PC-9 (cell line): Measurements from ENCODE around the gene SLC38A2. TPM values are rescaled to one million over a fixed set of nuclear protein-coding genes. Genes with fewer than 3 reads are reported as not detected.
A peak's percentile ranks its signal among the peaks of the same experiment; 100 is the strongest.

ENCODE experiments used
- BruUV-seq: library from RNA; stranded (reverse); fragments of 400-500 nt; replicated peaks from 2 replicates; lab custom pipeline; 2021; lab: Mats Ljungman, UMichigan
- CTCF ChIA-PET: fragments of 300-600 bp; sonication (Branson Sonifier 250); formaldehyde crosslinking; loops from one replicate; lab custom pipeline; 2022; ENCODE audit warnings: antibody characterized with exemption; lab: Charles Lee
- POLR2A ChIA-PET: fragments of 300-600 bp; sonication (Branson Sonifier 250); formaldehyde crosslinking; loops from one replicate; lab custom pipeline; 2022; ENCODE audit warnings: antibody characterized with exemption; ENCODE audit not compliant: unreplicated experiment; lab: Charles Lee
- DNase-seq, 2 experiments: peaks; one replicate each; pipeline versions ENCODE4 v3.0.0 to v3.0.0-alpha.2; 2015 to 2022; ENCODE audit warnings: mixed read lengths in 1 of 2
- H2AFZ ChIP-seq: fragments of 200-600 bp; sonication (generic); 2 replicates; pipeline ENCODE4 v1.8.1; 2017; ENCODE audit warnings: antibody characterized with exemption
- H3F3A ChIP-seq: fragments of 200-600 bp; sonication (generic); 2 replicates; pipeline ENCODE4 v1.8.1; 2017; ENCODE audit warnings: antibody characterized with exemption, mild to moderate bottlenecking, low read depth; ENCODE audit not compliant: insufficient read depth
- H3K27ac ChIP-seq: fragments of 200-600 bp; sonication (generic); 2 replicates; pipeline ENCODE4 v1.6.1; 2016; ENCODE audit warnings: mixed run types
- H3K27me3 ChIP-seq: fragments of 200-600 bp; sonication (generic); 2 replicates; pipeline ENCODE4 v1.6.1; 2016; ENCODE audit warnings: low read depth, mixed run types; ENCODE audit not compliant: insufficient read depth
- H3K36me3 ChIP-seq: fragments of 200-600 bp; sonication (generic); 2 replicates; pipeline ENCODE4 v1.6.1; 2016; ENCODE audit warnings: low read depth, mixed run types
- H3K4me1 ChIP-seq: fragments of 200-600 bp; sonication (generic); replicated peaks from 2 replicates; pipeline ENCODE4 v1.6.1; 2016; ENCODE audit warnings: mixed run types; ENCODE audit not compliant: insufficient read depth
- H3K4me2 ChIP-seq: fragments of 200-600 bp; sonication (generic); 2 replicates; pipeline ENCODE4 v1.6.1; 2017; ENCODE audit warnings: mixed run types
- H3K4me3 ChIP-seq: fragments of 200-600 bp; sonication (generic); 2 replicates; pipeline ENCODE4 v1.6.1; 2016; ENCODE audit warnings: mixed run types
- H3K79me2 ChIP-seq: fragments of 200-600 bp; sonication (generic); 2 replicates; pipeline ENCODE4 v1.6.1; 2017; ENCODE audit warnings: low read depth, mixed run types
- H3K9me2 ChIP-seq: fragments of 200-600 bp; sonication (generic); 2 replicates; pipeline ENCODE4 v1.8.1; 2017; ENCODE audit warnings: mild to moderate bottlenecking; ENCODE audit not compliant: insufficient read depth
- H3K9me3 ChIP-seq: fragments of 200-600 bp; sonication (generic); 2 replicates; pipeline ENCODE4 v1.8.1; 2016; ENCODE audit warnings: low read depth; ENCODE audit not compliant: insufficient read depth
- H4K20me1 ChIP-seq: fragments of 200-600 bp; sonication (generic); 2 replicates; pipeline ENCODE4 v1.8.1; 2017; ENCODE audit not compliant: insufficient read depth
- EZH2 ChIP-seq: fragments of 200-600 bp; sonication (generic); IDR thresholded peaks from 2 replicates; pipeline ENCODE4 v1.8.0; 2017; ENCODE audit warnings: antibody characterized with exemption, low read depth
- intact Hi-C: fragments of 100-400 bp; cut with micrococcal nuclease; formaldehyde crosslinking; loops from one replicate; pipeline ENCODE4 v1.10.0; 2022; ENCODE audit not compliant: unreplicated experiment
- total RNA-seq: library from RNA; stranded (reverse); gene quantifications from 2 replicates; pipeline ENCODE4 v1.2.3, GENCODE V29; 2021
- TF ChIP-seq, protein P1 (sequence below): fragments of 200-600 bp; sonication (generic); conservative IDR thresholded peaks from 2 replicates; pipeline ENCODE4 v1.6.1; 2017; ENCODE audit warnings: mixed run types, antibody characterized with exemption, mild to moderate bottlenecking, moderate library complexity

The SLC38A2 gene
- total RNA-seq, 1 experiment from 2014 or later: 322 TPM

DNA sequence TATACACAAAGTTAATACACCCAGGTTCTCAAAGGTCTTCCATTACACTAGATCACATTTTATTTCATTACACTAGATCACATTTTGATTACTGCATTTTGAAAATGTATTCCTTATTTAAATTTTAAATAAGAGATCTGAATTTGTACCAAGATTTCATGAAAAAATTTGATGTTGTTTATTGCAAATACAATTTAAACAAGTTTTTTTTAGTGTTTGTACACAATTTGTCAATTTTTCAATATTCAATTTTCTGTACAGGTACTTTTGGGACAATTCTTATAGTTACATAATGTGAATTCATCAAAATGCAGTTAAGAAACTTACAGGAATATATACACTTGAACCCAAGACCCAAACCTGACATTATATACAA, 14.3 kb downstream of the SLC38A2 start:
- no TSS peak for BruUV-seq
- peaks cover 42% of the 10 kb centered on the region for H3K36me3 ChIP-seq
- peaks cover 53% of the 10 kb centered on the region for H4K20me1 ChIP-seq
- no peaks in the 10 kb centered on the region for H3K27me3 ChIP-seq
- peak overlapping the region; percentile 10 for H3K27ac ChIP-seq
- H3K4me3 ChIP-seq: no peak overlapping the region
- no peak overlapping the region for H2AFZ ChIP-seq
- peaks cover 73% of the 10 kb centered on the region for H3F3A ChIP-seq
- H3K4me1 ChIP-seq: peaks cover 3% of the 10 kb centered on the region; the same call in 1 of the 2 replicates
- no peak for TF ChIP-seq EZH2
- TF ChIP-seq, protein P1, sequence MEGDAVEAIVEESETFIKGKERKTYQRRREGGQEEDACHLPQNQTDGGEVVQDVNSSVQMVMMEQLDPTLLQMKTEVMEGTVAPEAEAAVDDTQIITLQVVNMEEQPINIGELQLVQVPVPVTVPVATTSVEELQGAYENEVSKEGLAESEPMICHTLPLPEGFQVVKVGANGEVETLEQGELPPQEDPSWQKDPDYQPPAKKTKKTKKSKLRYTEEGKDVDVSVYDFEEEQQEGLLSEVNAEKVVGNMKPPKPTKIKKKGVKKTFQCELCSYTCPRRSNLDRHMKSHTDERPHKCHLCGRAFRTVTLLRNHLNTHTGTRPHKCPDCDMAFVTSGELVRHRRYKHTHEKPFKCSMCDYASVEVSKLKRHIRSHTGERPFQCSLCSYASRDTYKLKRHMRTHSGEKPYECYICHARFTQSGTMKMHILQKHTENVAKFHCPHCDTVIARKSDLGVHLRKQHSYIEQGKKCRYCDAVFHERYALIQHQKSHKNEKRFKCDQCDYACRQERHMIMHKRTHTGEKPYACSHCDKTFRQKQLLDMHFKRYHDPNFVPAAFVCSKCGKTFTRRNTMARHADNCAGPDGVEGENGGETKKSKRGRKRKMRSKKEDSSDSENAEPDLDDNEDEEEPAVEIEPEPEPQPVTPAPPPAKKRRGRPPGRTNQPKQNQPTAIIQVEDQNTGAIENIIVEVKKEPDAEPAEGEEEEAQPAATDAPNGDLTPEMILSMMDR: no peak
- ChIA-PET POLR2A (no interaction called here), CTCF (interaction anchor here (0.6 kb wide), 1 partner anchor 204 kb away, joined by 4 read pairs; no protein-coding TSS in a partner anchor)
- intact Hi-C loops: no loop called here
- H3K4me2 ChIP-seq: no peak overlapping the region
- no peak for DNase-seq
- no peaks in the 10 kb centered on the region for H3K9me3 ChIP-seq
- H3K9me2 ChIP-seq: no peaks in the 10 kb centered on the region
- H3K79me2 ChIP-seq: peaks cover 7% of the 10 kb centered on the region; the same call in 1 of the 2 replicates

- H4K20me1 ChIP-seq: peaks cover 46% of the 10 kb centered on the region
- no peaks in the 10 kb centered on the region for H3K9me3 ChIP-seq
- intact Hi-C loops: no loop called here
- no peaks in the 10 kb centered on the region for H3K27me3 ChIP-seq
- peaks cover under 1% of the 10 kb centered on the region; the same call in 1 of the 2 replicates for H3K79me2 ChIP-seq
- CTCF ChIA-PET: no interaction called here
- no peak overlapping the region for H3K4me3 ChIP-seq
- peaks cover 36% of the 10 kb centered on the region for H3K36me3 ChIP-seq
- POLR2A ChIA-PET: interaction anchor here (0.6 to 0.7 kb wide), 3 partner anchors 91 to 834 kb away, joined by 3 read pairs; no protein-coding TSS in a partner anchor
- TF ChIP-seq EZH2: no peak
- TF ChIP-seq, protein P1: no peak
- no peaks in the 10 kb centered on the region for H3K4me1 ChIP-seq
- H3K27ac ChIP-seq: peak overlapping the region; percentile 10
- BruUV-seq: no TSS peak
- no peak overlapping the region for H3K4me2 ChIP-seq
- H2AFZ ChIP-seq: no peak overlapping the region
- H3F3A ChIP-seq: peaks cover 67% of the 10 kb centered on the region
- no peaks in the 10 kb centered on the region for H3K9me2 ChIP-seq
- peak in 1 of 2 experiments; percentile 57 for DNase-seq
These were observed 14.9 kb downstream of the SLC38A2 start for GRCh38 chr12:46357438-46358324.

GRCh38 chr12:46356655-46357437, 15.7 kb downstream of the SLC38A2 start:
- no peaks in the 10 kb centered on the region for H3K79me2 ChIP-seq
- H3K4me3 ChIP-seq: no peak overlapping the region
- H3K9me2 ChIP-seq: no peaks in the 10 kb centered on the region
- peaks cover 38% of the 10 kb centered on the region for H4K20me1 ChIP-seq
- H3K27ac ChIP-seq: 0 out of 2 replicates have a peak overlapping the region, but pooled peaks have one; percentile 10
- no peak for TF ChIP-seq EZH2
- TF ChIP-seq, protein P1: no peak
- no peaks in the 10 kb centered on the region for H3K27me3 ChIP-seq
- DNase-seq: no peak
- no peaks in the 10 kb centered on the region for H3K9me3 ChIP-seq
- no TSS peak for BruUV-seq
- CTCF ChIA-PET: interaction anchor here (0.6 kb wide), 3 partner anchors 211 to 284 kb away, joined by 3 to 4 read pairs (median 3); no protein-coding TSS in a partner anchor
- intact Hi-C loops: no loop called here
- no peak overlapping the region for H2AFZ ChIP-seq
- peaks cover 59% of the 10 kb centered on the region for H3F3A ChIP-seq
- H3K4me2 ChIP-seq: no peak overlapping the region
- peaks cover 28% of the 10 kb centered on the region for H3K36me3 ChIP-seq
- POLR2A ChIA-PET: interaction anchor here (0.6 to 0.7 kb wide), 2 partner anchors 181 to 835 kb away, joined by 3 read pairs; no protein-coding TSS in a partner anchor
- H3K4me1 ChIP-seq: 0 out of 2 replicates have a peak, but pooled peaks cover 3% of the 10 kb centered on the region
